COR-L47 (cell line): Measurements from ENCODE around the gene TMEM266.

Source experiments
- DNase-seq: peaks from one replicate; lab custom pipeline; 2025; lab: John Stamatoyannopoulos, UW

Gene TMEM266

DNA sequence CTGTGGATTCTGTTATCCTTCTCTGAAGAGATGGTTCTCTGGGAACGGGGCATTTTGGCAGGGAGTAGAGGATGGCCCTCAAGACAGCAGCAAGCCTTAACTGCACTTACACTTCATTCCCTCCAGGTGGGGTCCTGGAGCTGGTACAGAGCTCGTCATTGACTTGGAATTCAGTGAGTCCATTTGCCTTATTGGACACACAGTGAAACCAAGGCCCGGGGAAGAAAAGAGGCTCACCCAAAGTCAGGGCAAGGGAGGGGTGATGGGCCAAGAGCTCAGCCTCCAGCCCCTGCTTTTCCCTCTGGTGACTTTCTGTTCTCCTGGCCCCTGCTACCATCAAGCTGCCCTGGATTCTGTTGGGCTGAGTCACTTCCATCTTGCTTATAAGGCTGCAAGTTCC is 125.9 kb downstream of the TMEM266 start:
- DNase-seq, result peak; percentile 45

DNA sequence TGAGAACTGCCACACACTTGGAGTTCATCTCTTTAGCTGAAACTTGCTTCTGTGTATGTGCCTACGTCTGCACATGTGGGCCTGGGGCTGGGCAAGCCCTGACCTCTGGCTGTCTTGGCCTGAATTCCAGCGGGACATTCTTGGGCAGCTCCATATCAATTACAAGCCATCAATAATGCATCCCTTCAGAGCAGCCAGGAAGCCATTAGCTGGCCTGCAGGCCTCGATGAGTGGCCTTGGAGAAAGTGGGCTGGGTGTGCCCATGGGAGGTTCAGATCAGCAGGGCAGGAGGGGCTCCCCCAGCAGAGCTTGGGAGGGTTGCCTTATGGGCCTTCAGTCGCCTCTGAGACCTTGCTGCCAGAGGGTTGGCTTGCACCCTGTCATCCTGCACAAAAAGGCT is 127.4 kb downstream of the TMEM266 start:
- no peak for DNase-seq

DNA sequence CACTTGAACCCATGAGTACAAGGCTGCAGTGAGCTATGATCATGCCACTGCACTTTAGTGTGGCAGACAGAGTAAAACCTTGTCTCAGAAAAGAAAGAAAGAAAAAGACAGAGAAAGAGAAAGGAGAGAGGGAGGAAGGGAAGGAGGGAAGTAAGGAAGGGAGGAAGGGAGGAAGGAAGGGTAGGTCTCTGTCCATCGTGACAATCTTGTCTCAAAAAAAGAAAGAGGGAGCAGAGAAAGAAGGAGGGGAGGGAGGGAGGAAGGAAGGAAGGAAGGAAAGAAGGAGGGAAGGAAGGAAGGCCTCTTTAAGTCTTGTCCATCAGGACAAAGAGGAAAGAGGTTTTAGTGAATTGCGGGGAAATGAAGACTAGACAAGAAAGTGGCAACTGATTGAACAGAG is 129.3 kb downstream of the TMEM266 start:
- no peak for DNase-seq

DNA sequence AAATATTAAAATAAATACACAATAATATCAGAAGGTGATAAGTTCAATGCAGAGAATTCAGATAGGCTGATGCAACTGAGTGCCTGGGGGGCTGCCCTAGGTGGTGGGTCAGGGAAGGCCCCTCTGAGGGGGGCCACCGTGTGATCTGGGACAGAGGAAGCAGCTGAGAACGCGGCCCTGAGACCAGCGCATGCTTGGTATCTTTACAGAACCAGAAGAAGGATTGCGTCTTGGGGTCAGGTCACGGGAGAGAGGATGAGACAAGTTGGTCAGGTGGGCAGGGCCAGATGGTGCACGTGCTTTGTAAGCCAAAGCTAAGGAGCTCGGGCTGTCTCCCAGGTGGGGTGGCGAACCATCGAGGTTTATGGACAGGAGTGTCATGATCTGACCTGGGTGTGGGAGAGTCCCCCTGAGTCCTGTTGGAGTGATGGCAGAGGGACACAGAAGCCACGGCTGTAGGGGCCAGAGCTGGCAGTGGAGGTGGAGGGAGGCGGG is 130.3 kb downstream of the TMEM266 start:
- no peak for DNase-seq

DNA sequence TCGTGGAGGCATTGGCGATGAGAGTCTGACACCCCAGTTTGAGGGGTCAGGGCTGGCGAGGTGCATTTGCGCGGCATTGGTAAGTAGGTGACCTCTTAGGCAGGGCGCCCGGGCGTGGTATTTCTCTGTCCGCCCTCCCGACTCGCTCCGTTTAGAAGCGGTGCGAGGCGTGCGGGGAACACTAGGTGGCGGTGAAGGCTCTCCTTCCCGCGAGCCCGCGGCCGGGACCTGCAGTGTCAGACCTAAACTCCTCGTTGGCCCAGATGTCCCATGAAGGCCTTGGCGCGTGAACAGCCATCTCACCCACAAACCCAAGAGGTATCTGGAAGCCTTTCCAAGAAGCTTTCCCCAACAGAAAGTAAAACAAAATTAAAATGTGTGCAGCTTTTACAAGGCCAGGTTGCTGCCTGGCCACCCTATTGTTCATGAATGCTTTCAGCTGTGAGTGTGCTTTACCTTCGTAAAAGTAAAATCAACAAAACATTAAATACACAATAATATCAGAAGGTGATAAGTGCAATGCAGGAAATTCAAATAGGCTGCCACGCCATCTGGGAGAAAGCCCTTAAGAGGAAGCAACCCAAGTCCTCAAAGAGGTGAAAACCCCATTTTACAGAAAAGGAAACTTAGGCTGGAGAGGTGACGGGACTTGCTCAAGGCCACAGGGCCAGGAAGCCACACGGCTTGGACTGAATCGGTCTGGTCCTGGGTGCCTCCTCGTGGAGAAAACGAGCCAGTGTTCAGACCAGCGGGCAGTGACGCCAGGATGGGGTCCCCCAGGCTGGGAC is 131.2 kb downstream of the TMEM266 start:
- DNase-seq, result peak; percentile 61

DNA sequence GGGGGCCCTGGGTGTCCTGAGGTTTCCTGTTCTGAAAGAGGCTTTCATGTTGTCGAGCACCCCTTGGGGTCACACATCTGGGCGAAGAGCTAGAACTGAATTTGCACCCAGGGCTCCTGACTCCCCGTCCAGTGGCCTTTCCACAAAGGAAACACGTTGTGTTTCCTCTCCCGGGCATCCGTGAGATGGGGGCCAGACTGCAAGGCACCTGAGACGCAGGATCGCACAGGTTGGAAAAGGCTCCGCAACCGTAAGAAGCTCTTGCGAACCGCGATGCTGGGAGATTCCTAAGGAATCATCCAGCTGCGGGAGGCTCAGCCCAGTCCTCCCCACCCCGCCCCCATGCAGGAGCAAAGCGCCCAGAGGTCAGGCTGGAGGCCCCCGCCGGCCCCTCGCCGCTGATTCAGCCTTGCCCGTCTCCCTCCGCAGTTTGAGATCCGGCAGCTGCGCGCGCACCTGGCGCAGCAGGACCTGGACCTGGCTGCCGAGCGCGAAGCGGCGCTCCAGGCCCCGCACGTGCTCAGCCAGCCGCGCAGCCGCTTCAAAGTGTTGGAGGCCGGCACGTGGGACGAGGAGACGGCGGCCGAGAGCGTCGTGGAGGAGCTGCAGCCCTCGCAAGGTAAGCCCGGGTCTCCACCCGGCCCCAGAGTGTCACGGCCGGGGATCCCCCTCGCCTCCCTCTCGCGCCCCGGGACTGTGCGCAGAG is 131.9 kb downstream of the TMEM266 start:
- no peak for DNase-seq

DNA sequence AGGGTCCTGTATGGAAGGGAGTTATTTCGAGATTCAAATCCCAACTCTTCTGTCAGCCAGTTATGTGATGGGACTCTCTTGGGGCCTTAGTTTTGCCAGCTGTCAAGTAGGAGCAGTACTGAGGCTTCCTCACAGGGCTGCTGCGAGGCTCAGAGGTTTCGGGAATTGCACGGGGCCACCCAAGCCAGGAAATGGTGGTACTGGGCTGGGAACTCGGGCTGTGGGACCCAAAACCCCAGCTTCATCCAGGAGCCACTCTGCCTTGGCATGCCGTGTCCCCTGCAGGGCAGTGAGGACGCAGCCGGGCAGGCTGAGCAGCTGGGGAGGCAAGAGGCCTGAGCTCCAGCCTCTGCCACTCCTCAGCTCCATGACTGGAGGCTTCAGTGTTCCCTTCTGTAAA is 132.9 kb downstream of the TMEM266 start:
- no peak for DNase-seq

DNA sequence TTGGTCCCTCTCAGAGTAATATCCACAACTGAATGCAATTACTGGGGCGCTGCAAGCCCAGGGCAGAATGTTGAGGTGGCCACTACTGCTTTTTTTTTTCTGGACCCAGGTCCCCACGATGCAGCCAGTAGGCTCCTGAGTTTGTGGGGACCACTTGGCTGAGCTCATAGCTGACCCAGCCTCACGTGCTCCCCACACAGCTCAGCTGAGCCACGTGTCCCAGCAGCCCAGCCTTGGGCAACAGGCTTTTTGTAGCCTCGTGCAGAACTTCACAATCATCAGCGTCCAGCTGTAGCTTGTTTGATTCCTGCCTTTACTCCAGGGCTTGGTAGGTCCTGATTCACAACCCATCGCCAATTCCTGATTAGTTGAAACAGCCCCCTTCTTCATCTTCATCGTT is 134.1 kb downstream of the TMEM266 start:
- no peak for DNase-seq

DNA sequence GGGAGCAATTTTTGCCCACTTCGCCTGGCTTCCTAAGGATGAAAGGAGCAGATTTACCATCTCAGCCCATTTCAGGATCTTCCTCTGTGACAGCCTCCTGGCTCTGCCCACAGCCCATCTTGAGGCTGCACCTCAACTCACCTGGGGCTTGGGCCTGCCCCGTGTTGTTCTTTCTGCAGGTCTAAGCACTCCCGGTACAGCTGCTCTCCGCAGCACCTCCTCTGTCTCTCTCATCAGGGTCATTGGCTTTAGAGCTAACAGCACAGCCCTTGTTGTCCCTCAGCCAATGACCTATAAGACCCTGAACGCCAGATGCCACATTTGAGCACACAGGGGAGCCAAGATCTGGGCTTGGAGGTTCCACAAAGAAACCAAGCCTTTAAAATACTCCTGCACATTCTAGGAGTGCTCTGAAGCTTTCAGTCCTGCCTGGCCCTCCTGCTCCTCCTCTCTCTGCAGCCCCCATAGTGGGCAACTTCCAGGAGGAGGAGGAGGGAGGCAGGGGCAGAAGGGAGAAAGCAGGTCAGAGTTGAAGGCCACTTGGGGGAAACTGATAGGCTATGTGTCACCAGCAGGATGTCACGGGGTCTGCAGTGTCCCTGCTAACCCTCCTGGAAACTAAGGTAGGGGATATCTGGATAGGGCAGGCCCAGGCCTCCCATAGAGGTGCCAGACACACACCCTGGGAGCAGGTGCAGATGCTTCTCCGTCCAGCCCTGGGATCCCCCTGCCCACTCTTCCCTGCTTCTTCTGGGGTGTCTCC is 135.9 kb downstream of the TMEM266 start:
- no peak for DNase-seq

DNA sequence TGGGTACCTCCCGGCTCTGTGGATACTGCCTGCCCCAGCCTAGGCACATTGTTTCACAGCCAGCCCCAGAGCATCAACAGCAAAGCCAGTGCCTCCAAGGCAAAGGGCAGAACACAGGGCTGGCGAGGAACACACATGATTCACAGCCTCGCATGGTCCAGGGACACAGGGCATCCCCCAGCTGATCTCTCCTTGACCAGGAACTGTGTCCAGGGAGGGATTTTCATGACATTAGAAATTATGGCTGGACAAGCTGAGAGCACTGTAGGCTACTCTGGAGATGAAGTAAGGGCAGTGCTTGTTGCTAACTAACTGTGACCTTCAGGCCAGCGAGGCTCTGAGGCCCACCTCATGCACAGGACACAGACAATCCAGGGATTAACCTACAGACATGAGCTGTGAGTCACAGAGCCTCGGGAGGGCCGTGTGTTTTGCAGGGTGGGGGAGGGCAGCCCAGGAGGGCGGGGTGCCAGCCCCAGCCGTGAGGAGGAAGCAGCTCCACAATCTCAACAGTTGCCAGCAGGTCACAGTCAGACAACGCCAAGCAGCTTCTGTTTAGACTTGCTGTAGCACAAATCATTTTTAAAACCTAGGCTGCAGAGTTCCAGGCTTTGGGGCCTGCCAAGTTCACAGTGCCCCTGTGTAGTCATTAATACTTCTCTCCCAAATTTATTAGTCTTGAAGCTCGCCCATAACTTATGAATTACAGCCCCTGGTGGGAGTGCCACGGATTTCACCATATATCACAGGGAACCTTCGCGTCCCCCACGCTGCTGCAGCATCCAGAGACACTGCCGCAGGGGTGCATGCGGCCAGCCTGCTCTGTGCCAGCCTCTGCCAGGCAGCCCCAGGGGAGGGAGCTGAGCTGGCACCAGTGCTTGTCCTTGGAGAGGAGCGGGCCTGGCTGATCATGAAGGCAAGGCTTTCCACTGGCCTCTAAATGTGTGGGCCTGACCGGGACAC is 136.8 kb downstream of the TMEM266 start:
- peak; percentile 35 for DNase-seq

DNA sequence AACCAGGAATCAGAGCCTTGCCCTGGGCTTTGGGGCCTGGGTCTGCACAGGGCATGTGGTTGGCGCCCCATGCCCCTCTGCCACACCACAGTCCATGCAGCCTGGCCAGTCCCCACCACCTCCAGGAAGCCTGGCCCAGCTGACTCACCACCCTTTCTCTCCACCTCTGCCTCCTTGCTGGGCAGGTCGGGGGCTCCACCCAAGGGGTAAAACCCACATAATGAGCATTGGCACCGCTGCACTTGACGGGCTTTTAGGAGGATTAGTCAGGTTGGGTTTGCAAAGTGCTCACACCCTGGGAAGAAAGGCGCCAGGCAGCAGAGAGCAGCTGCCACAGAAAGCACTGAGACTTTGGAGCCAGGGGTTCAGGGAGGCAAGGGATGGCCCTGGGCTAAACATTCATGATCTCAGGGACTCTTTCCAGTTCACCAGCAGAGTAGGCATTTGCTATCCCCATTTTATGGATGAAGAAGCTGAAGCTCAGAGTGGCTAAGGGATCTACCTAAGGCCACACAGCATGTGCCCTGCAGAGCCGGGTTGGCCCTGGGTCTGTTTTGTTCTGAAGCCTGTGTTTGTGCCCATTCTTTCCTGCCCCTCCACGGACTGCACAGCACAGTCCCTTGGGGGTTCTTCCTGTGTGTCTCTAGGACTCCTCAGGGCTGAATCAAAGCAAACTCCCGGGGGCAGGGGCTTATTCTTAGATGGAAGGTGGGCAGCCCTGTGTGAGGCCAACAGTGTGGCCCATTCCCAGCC is 138.1 kb downstream of the TMEM266 start:
- DNase-seq, result no peak

DNA sequence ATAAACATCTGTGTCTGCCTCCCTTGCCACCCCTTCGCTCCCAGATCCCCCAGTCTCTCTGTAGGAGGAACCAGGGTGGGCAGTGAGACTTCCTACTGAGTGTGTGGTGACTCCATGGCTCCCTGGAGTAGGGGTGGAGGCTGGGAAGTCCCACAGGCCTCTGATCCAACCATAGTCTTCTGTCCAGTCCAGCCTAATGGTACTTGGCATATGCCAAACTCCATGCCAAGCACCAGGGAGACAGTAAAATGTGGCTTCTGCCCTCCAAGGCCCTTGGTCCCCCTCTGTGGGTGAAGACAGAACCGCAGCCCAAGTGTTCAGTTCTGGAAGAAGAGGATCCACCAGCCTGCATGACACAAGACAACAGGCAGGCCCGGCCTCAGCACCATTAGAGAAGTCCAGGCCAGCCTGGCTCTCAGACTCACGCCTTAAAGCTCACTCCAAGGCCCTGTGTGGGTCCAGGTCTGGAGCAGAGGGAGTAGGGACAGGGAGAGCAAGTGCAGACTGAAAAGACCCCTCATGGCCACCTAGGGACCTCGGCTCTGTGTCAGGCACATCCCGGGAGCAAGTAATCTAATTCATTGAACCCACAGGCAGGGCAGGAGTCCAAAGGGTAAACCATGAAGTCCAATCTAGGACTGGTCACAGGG is 138.8 kb downstream of the TMEM266 start:
- DNase-seq, result no peak

DNA sequence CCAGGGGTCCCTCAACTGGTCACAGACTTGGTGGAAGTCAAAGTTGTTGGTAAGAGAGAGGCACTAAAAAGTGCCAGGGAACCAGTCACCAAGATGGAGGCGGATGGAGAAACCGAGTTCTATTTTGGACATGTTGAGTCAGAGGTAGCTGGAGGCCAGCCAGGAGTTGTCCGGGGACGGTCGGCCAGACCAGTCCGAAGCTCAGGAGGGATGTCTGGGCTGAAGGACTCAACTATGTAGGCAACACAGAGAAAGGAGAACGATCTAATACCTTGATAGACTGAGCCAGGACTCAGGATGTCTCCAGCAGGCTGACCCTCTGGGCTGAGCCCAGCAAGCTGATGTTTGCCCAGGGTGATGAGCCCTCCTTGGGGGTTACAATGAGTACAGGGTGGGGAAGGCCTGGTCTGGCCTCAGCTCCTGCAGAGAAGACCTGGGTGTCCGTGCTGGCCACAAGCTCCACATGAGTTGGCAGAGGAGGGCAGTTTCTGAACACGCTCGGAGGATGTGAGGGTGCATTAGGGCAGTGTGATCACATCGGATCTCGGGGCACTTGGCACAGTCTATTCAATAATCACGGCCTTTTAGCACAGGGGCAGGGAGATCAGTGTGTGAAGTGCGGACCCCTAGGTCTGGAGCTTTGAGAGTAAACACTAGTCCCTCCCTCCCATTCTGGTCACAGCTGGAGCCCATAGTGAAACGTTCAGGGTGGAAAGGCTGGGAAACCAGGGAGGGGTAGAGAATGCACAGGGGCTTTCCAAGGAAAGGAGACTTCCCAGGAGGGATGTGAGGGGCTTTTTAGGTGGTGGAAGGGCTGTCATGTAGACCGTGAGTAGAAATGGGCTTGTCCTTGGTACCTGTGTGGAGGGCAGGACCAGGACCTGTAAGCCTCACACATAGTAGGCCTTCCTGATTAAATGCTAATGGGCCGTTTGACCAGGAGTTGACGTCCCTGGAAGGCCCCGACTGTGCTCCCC is 139.6 kb downstream of the TMEM266 start:
- DNase-seq, result no peak

DNA sequence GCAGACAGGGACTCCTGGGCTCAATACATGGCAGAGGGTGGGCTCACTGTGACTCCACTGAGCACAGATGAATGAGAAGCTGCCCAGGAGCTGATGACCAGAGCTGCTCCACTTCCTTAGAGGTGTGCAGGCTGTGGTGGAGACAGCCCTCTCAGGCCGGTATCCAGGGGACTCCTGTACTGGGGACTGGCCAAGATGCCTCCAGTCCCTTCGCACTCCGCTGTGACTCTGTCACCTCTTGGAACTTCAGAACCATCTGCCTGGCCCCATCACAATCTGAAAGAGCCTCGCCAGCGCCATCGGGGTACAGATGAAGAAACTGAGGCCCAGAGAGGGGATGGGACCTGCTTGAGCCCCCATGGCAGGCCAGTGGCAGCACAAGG is 140.3 kb downstream of the TMEM266 start:
- no peak for DNase-seq

DNA sequence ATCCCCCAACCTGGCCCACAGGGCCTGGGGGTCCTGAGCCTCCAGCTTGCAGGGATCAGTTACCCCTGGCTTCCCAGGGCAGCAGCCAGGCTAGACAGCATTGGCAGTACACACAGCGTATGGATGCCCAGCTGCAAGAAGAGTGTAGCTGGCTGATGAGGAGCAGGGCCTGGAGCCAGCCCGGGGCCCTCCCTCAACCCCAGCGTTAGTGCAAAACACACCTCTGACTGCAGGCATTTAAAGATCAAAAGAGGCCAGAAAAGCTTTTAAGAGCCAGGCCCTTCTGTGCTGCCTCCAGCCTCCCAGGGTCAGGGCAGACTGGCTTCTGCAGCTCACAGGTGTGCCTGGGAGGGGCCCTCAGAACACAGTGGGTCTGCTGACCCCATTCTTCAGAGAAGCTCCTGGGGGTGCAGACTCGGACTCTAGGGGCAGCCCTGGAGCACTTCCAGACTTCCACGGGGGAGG is 140.9 kb downstream of the TMEM266 start:
- DNase-seq, result no peak

DNA sequence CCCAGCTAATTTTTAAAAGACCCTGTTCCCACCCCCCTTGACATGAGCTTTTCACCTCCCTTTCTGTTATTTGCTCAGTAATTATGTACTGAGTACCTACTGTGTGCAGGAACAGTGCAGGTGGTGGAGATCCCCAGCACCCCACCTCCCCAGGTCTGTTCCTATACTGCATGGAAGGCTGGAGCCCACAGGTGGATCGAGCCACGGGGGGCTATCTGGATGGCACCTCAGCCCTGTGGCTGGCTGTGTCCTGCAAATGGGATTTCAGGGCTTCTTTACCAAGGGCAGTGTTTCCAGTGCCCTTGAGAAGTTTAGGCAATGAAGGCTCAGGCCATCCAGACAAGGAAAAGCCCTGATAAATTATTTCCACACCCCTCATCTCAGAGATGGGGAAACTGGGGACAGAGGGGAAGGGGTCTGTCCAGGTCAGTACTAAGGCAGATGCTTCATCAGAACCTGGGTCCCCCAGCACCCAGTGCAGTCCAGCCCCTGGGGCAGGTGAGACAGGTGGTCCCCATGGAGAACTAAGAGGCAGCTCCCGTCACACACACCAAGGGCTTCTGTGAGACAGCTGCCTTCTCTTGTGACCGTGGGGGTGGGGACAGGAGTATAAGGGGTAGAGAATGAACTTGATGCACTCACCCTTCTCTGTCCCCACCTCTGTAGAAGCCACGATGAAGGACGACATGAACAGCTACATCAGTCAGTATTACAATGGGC is 141.9 kb downstream of the TMEM266 start:
- no peak for DNase-seq

DNA sequence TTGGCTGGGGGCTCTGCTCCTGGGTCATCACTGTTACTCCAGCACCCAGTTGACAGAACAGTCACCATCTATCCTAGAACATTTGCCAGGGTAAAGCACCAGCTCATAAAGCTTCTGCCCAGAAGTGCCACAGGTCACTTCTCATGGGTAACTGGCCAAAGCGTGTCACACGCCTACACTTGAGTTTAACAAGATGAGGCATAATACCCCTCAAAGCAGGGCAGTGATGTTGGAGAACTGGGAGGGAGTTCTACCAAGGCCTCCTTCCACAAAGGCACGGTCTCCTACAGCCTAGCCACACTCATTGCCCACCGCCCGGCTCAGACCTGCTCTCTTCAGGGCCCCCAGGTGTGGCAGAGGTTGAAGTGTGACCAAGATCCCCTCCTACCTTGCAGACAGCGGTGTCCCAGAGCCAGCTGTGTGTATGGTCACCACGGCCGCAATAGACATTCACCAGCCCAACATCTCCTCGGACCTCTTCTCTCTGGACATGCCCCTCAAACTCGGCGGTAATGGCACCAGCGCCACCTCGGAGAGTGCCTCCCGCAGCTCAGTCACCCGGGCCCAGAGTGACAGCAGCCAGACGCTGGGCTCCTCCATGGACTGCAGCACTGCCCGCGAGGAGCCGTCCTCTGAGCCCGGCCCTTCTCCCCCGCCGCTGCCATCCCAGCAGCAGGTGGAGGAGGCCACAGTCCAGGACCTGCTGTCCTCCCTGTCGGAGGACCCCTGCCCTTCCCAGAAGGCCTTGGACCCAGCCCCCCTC is 143.7 kb downstream of the TMEM266 start:
- no peak for DNase-seq
